NCI-H1694 treated with DMSO at 0.1 percent for 48 hours (cell line): ENCODE data around the gene KCNQ4.

Experiments
- DNase-seq: peaks from one replicate; lab custom pipeline; 2025; lab: John Stamatoyannopoulos, UW

The KCNQ4 gene

DNA sequence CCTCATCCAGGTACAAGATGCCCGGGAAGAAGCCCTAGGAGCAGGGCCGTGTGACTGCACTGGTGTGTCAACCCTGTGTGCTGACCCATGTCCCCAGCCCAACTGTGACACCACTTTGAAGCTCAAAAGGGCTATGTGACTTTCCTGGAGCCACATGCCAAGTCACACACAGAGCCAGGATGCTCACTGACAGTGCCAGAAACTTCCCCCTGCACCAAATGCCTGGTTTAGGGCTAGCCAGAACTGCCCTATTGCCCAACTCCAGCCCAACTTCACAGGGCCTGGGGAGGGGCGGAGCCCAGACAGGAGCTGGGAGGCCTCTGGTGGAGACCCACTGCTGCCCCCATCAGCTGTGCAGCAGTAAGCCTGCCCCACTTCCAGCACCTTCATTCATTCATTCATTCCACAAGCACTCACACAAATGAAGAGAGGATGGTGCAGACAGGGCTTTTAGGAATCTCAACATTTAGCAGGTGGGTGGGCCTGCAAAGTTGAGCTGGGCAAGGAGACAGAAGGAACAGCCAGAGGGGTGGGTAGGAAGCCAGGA lies 36.7 kb downstream of the KCNQ4 start:
- no peak for DNase-seq

DNA sequence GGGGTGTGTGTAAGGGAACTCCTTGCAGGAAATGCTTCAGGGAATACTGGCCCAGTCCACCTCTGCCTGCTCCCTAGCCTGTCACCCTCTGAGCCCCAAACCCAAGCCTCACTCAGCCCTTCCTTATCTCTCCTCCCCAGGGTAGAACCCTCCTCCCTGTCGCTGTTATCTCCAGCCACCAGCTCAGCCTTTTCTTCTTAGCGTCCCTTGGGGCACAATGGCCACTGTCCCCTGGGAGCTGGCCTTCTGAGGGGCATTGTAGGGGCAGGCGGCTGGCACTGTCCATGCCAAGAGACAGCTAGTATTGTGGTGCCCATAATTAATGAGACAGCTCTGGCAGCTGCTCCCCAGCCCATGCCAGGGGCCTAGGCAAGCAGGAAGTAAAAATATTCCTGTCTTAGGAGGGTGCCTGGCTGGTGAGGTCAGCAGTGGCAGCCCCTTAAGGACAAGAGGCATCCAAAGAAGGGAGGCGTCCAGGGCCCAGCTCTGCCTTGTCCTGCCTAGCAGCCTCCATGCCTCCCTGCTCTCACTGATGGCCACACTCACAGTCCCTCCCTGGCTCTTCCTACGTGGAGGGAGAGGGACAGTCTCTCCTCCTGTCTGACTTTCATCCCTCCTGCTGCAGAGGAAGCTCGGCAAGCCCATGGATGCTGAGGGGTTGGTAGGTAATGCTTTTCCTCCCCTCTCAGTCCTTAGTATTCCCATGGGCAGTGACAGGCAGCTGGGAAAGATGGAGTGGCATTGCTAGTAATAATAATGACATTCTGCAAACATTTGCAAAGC lies 37.5 kb downstream of the KCNQ4 start:
- no peak for DNase-seq

DNA sequence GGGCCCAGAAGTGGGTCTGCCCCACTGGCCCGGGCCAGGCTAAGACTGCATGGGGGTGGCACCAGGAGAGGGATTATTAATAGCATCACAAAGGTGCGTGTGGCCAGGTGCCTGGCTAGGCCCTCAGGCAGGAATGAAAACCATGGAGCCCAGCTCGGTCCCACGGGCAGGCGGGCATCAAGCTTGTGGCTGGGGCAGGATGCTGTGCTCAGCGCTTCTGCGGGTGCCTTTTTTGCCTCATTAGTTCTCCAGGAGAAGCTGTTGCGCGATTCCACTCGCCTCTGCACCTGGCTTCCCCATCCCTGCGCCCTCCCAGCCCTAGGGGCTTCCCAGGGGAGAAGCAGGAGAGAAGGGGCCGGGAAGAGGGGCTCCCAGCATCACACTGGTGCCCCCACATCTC lies 39.3 kb downstream of the KCNQ4 start:
- no peak for DNase-seq

DNA sequence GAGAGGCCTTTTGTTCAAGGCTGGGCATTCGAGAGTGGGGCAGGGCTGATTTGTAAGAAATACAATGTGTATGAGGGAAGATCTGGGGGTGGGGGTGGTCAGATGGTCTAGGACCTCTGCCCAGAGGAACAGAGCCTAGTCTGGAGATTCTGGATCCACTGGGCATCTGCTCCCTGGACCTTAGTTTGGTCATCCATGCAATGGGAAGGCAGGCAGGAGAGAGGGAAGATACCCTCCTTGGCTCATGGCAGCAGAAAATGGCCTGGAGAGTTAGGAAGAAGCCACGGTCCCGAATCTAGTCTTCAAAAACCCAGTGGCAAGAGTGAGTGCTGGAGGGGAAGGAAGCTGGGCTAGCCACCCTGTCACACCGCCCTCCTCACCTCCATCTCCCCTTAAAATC lies 39.8 kb downstream of the KCNQ4 start:
- DNase-seq: no peak

DNA sequence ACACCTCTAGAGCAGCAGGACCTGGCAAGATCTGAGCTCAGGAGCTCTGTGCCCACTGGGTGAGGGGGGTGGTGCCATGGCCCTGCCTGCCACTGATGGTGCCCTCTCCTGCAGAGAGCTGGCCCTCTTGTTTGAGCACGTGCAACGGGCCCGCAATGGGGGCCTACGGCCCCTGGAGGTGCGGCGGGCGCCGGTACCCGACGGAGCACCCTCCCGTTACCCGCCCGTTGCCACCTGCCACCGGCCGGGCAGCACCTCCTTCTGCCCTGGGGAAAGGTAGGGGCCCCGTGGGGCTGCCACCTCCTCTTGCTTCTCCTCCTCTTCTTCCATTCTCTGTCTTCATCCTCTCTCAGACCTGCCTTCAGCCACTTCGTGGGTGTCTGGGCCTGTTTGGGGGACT lies 40.4 kb downstream of the KCNQ4 start:
- DNase-seq: no peak

DNA sequence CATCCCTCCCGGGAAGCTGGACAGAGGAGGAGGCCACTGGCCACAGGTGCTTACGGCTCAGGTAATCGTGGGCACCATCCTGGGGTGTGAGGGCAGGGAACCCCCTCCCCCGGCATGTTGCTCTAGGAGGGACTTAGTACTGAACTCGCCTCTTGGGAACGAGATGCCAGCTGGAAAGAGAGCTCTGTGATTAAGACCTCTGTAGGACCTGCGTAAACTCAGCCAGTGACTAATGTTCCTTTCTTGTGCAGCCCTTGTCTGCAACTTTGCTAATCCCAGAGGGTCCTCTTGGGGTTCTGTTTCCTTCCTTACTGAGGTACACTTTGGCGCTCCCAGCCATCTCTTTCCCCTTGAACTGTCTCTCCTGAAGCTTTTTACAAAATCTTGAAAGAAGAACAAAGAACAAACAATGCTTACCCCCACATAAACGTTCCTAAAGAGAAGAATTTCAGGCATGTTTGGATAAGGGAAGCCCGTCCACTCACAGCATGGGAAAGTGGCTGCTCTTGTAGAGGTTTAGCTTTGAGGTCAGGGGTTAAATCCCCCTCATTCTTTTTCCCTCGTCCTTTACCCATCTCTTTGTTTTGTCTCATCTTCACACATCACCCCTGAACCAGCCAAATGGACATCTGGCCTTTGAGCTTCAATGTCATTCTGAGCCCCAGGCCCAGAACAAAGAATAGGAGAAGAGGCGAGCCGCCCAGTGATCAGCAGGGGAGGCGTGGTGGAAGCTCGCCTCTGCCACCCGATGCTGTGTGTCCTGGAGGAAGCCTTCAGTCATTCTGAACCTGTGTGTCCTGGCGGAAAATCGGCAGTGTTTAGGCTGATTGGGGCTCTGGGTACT lies 41.2 kb downstream of the KCNQ4 start:
- DNase-seq: no peak

DNA sequence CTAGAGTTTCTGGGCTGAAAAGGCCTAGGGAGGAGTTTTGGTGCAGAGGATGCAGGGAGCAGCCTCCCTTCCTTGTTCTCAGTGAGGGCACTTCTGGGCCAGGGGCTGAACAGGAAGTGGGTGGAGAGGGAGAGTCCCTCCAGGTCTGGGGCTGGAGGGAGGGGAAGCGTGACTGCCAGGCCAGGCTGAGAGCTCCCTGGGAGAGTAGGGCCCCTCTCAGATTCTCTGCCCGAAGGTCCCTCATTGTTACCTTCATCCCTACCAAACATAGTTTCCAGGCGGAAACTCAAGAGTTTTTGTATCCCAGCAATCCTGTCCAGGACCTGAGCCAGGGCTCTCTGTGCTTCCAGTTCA lies 41.8 kb downstream of the KCNQ4 start:
- no peak for DNase-seq

DNA sequence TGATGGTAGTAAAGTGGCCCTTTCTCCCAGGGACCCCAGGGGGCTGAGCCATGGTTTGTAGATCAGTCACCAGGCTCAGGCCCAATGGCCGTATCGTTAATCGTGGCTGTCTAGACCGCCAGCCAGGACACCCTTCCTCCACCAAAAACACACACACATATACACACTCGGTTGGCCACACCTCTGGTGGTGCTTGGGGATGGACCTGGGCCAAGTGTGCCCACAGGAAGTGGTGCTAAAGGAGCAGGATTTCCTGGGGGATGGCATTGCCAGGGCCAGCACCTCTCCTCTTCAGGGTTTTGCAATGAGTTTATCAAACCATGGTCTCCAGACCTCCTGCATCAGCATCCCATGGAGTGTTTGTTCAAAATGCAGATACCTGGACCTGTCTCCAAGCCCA lies 42.4 kb downstream of the KCNQ4 start:
- DNase-seq: no peak

DNA sequence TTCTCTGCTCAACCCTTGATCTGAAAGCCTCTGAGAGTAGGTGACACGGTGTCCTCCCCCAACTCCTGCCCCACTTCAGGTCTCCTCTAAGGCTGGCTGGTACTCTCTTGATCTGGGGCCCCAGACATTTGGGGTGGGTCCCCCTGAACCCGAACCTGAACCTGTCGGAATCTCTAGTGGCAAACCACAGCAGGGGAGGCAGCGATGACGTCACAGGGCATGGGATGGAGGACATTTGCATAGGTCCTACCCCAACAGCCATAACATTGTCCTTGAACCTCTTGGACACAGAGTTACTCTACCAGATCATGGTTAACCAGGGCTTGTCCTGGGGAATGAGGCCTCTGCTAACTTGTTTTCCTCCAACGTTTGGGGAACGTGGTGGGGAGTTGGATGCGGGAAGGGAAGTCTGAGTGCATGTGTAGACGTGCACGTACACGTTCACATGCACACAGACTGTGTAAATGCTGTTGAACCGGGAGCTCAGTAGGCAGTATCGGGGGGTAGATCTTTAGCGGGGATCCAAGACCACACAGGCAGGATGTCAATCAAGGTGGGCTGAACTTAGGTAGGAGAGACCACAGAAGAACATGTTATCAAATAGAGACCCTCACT lies 46.2 kb downstream of the KCNQ4 start:
- no peak for DNase-seq

DNA sequence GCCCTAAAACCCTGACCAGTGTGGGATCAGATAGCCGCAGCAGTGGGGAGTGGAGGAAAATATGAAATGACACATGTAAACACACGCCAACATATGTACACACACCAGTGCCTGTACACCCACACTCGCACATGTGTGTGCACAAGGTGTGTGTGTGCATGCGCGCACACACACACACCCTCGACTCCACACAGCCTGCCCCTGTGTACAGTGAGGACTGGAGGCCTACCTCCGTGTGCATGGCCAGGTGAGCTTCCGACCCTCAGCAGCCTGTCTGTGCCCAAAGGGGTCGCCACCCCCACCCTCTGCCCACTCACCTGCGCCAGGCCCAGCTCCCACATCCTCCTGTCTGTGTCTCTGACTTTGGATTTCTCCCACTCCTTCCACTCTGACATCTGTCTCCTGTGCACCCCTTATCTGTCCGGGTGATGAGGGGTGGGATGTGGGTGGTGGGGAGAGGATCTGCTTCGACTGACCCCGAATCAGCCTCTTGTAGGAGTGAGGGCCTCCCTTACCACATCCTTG lies 46.9 kb downstream of the KCNQ4 start:
- DNase-seq: no peak

DNA sequence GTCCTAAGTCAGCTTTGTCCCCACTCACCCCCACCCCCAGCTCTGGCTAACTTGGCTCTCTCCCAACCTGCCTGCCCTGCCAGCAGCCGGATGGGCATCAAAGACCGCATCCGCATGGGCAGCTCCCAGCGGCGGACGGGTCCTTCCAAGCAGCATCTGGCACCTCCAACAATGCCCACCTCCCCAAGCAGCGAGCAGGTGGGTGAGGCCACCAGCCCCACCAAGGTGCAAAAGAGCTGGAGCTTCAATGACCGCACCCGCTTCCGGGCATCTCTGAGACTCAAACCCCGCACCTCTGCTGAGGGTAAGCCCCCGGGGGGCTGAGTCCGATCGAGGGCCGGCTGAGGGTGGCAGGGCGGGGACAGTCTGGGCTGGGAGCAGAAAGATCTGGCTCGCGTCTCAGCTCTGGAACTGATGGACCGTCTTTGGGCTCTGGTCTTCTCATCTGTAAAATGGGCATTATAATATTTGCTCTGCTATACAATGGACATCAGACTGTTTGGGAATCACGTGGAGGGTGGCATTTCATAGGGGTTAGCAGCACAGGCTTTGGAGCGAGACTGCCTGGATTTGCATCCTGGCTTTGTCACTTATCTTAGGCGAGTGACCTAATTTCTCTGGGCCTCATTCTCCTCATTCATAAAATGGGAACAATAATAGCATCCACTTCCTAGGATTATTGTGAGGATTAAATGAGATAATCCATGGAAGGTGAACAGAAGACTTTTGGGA lies 47.6 kb downstream of the KCNQ4 start:
- DNase-seq: no peak

DNA sequence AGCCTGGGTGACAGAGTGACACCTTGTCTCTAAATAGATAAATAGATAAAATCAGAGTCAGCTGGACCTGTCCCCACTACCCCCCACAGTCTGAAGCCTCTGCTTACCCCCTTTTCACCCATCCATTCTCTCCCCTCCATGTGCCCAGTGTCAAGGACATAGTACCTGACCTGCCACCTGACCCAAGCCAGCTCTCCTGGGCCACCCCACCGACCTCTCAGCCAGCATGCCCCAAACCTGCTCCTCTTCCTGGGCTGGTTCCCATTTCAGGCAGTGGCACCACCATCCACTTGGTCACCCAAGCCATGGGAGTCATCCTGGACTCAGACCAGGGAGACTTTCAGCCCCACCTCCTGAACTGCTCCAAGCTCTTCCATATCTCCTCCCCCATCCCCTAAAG lies 50.4 kb downstream of the KCNQ4 start:
- no peak for DNase-seq

DNA sequence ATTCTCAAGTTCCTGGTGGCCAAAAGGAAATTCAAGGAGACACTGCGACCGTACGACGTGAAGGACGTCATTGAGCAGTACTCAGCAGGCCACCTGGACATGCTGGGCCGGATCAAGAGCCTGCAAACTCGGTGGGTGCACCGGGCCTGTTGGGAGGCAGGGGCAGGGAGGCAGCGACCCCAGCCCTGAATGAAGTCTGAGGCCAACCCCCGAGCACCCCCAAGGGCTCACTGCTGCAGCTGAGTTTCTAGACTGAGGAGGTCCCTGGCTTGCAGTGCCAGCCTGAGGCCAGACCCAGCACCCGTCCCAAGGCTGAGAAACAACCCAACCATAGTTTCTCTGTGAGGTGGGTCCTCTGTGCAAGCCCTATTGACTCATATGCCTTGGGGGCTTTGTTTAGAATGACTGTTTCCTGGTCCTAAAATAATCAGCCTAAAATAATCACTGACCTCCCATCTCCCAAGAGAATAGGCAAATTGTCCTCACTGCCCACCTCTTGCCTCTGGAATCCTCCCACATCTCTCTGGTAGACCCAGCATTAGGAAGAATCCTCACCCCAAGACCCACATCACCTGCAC lies 51.5 kb downstream of the KCNQ4 start:
- DNase-seq: no peak

DNA sequence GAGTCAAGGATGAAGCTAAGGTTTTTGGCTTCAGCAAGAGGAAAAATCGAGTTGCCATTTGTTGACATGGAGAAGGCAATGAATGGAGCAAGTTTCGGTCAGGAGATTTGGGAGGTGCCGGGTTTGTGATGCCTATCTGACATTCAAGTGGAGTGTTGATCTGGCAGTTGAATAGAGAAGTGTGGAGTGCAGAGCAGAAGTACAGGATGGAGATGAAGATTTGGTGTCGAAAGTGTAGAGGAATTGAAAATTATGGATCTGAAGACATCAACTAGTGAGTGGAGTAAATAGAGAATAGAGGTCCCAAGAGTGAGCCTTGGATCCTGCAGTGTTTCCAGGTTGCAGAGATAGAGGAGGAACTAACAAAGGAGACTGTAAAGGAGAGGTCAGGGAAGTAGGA lies 52.7 kb downstream of the KCNQ4 start:
- no peak for DNase-seq

DNA sequence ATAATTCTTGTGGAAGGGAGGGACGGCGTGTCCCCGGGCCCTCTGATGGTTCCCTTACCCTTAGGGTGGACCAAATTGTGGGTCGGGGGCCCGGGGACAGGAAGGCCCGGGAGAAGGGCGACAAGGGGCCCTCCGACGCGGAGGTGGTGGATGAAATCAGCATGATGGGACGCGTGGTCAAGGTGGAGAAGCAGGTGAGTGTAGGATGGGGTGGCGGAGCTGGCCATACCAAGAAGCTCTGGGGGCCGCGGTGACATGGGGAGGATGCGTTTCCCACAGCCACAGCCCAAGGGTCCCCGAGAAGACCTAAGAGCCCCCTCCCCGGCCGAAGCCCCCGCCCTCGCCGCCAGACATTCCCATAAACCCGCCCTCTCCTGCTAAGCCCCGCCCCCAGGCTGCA lies 54.0 kb downstream of the KCNQ4 start:
- no peak for DNase-seq

DNA sequence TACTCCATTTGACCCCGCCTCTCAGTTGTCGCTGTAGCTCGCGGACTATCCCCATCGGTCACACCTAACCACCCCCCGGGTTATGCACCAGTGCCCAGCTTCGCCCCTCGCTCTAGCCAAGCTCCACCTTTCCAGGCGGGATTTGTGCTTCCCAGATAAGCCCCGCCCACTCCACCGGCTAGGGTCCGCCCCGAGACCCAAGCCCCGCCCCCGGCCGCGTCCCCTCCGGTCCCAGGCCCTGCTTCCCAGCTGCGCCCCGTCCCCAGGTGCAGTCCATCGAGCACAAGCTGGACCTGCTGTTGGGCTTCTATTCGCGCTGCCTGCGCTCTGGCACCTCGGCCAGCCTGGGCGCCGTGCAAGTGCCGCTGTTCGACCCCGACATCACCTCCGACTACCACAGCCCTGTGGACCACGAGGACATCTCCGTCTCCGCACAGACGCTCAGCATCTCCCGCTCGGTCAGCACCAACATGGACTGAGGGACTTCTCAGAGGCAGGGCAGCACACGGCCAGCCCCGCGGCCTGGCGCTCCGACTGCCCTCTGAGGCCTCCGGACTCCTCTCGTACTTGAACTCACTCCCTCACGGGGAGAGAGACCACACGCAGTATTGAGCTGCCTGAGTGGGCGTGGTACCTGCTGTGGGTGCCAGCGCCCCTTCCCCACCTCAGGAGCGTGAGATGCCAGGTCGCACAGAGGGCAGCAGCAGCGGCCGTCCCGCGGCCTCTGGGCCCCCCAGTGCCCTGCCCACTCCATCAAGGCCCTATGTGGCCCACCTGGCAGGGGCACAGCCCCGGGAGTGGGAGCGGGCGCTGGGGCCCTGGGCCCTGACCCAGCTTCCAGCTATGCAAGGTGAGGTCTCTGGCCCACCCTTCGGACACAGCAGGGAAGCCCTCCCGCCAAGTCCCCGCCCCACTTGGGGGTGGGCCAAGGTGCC lies 54.7 kb downstream of the KCNQ4 start:
- DNase-seq: no peak

DNA sequence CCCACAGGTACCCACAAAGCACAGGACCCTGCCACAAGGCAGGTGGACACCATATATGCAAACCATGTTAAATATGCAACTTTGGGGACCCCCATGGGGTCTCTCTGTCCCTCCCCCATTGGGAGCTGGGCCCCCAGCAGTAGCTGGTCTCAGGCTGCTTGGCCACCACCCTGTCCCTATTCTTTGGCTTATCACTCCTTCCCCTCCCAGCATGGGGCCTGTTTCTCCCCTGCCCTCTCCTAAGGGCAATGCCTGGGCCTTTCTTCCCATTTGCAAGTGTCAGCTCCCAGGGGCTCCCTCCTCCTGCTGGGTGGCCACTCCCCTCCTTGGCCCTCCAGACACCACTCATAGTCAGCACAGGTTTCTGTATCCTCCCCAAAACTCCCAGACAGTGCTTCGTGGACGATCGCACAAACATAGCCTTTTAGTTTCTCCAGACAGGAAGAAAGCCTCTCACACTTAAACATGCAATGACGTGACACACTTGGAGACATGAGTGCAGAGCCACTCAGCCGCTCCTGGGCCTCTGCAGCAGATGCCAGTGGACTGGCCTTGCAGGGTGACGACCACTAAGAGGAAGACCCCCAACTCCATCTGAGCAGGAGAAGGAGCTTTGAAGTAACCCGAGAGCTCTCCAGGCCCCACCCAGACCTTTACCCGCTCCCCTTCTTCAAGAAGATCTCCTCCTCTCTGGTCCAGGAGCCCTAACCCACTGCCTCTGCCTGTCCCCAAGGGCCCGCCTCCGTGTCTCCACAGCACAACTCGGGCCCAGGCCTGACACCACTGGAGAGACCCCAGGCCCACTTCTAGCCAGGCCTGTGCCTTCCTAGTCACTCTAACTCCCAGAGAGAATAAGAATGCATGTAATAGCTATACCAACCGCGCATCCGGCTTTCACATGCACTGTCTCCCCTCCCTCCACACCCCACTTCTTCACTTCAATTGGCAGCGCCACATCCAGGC lies 55.7 kb downstream of the KCNQ4 start:
- DNase-seq: no peak

DNA sequence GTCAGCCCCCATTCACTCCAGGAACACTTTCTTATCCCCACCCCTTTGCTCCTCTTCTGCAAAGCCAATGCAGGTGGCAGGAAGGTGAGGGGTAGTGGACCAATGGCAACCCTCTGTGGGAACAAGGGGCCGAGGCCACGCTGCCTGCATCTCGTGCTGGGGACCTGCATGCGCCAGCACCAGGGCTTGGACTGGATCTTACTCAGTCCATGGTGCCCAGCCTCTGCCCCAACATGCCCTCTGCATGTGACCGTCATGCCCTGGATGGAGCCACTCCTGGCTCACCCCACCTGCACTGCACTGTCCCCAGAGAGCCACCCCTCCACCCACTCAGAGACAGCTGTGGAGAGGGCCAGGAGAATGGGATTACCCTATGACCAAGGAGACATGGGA lies 56.4 kb downstream of the KCNQ4 start:
- DNase-seq: no peak
